ENCODE data around the gene RIT2.

The RIT2 gene

DNA sequence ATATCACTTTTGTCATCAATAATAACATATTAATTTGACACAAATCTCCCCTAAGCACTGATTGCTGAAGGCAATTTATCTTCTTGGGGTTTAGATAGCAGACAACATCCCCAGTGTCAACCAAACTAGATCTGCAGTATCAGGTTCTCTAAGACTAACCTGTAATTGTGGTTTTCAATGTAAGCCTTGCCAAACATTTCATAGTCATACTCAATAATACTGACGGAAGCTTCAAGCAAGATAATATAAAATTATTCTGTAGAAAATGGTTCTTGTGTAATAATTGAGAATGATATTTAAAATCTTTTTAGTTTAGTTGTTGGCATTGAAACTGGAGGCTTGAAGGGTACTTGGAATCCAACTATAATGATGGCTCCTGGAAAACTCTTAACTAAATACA lies 186.3 kb downstream of the RIT2 start:
- DNase-seq (ENCODE audit: low spot score), result no peak

DNA sequence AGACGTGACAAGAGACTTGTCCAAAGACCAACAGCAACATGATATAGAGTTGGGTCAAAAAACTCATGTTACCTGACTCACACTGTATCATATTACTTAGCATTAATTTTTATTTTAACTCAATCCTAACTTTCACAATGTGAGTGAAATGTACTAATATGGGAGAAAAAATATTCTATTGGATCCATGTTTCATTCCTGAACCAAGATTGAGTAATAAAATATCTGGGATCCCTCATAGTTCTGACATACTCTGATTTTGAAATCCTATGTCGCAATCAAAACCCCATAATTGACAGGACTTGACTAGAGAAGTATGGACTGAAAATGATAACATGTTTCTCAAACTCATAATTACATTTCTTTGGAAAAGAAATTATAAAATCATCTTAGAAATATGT lies 190.4 kb downstream of the RIT2 start:
- DNase-seq (ENCODE audit: low spot score), result no peak

DNA sequence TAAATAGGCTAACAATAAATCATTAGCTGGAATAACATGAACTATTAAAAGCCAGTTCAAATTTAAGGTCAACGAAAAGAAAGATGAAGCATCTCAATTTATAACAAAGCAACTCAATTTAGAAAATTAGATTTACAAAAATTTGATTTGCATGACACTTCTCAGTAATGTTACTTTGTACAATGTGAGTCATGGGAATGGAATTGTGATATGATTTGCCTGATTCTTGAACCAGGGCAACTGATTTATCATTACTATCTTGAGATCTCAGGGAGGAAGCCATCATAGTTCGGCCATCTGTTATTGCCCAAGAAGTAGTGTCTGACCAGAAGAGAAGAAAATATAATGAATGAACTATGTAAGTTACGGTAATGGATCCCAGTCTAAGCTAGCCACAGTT lies 193.1 kb downstream of the RIT2 start:
- DNase-seq (ENCODE audit: low spot score), result no peak

DNA sequence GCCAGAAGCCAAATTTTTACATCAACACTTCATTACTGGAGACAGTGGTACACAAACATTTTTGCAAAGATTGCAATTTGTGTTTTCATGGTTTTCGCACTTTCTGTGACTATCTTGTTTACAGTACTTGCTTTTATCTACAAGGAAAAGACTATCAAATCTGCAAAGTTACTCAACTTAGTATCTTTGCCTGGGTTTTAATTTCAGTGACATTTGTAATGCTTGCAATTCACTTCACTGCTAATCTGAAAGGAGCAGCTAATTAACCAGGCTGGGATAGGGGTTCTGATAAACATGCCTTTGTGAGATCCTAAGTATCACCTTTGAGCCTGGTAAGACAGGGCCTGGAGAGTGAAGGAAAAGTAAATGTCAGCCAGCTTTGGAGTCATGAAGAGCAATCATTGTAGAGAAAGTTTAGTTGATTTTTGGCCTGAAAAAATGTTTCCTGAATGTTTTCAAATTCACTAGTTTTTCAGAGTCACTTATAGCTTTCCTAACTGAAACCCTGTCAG lies 194.2 kb downstream of the RIT2 start:
- no peak for DNase-seq (ENCODE audit: low spot score)

DNA sequence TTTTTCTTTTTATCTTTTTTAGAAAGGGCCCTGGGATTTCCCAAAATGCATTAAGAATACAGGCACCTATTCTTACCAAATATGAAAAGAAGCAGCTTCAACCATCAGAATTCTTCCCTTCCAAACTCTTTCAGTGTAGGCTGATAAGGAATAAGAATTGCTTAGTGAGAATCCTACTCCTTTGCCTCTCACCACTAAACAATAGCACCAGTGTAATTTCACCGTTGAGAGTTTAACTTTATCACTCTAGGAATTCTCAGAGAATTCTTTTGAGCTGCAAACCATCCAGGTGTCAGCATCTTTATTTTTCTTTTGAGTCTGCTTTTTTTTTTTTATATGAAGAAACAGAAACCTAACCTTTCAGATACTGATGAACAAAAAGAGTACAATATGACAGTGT lies 194.9 kb downstream of the RIT2 start:
- DNase-seq (ENCODE audit: low spot score), result no peak

DNA sequence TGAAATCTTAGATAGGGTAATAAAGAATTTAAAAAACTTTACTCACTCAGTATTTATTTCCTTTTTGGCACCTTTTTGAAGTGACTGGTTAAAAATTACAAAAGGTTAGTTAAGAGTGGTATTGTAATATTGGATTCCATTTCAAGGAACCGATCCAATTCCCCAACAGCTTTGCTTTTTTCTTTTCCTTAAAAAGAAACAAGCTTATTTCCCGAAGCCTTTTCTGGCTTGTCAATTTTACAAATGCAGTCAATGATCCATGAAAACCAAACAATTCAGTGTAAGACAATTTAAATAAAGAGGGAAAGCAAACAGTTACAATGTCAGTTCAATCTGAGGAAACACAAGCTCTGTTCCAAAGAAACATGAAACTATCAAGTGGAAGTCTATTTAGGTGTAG lies 200.2 kb downstream of the RIT2 start:
- DNase-seq (ENCODE audit: low spot score), result no peak

DNA sequence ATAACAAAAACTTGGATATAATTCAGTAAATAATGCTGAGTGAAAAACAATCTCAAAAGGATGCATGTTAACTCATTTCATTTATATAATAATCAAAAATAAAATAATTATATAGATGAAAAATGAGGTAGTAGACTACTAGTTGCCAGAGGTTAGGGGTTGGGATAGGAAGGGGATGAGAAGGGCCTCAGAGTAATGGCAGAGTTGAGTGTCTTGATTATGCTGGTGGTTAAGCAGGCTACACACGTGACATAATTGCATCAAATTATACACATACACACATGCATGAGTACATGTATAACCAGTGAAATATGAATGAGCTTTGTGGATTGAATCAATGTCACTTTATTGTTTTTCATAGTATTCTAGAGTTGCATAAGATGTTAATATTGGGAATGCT lies 201.0 kb downstream of the RIT2 start:
- DNase-seq (ENCODE audit: low spot score), result no peak

DNA sequence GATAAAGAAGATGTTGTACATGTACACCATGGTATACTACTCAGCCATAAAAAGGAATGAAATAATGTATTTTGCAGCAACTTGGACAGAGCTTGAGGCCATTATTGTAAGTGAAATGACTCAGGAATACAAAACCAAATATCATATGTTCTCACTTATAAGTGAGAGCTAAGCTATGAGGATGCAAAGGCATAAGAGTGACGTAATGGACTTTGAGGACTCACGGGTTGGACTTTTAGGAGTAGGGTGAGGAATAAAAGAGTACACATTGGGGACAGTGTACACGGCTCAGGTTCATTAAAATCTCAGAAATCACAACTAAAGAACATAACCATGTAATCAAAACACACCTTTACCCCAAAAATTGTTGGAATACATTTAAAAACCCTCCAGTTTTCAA lies 206.4 kb downstream of the RIT2 start:
- no peak for DNase-seq (ENCODE audit: low spot score)

DNA sequence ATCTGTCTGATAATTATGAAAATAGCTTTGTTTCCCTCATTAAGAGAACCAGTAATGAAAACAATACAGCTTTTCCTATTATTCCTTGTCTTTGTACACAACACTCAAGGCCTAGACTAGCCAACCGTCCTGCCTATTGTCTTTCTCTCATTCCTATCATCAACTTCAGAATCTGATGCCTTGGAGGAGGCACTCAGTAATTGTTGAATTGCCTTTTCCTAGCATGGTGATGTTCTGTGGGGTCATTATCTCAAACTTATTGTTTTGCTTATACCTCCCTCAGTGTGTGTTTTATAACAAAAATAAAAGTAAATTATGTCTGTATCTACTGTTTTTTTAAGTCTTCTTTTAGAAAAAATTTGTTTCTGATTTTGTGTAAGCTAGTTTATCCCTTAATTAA lies 208.7 kb downstream of the RIT2 start:
- no peak for DNase-seq (ENCODE audit: low spot score)

DNA sequence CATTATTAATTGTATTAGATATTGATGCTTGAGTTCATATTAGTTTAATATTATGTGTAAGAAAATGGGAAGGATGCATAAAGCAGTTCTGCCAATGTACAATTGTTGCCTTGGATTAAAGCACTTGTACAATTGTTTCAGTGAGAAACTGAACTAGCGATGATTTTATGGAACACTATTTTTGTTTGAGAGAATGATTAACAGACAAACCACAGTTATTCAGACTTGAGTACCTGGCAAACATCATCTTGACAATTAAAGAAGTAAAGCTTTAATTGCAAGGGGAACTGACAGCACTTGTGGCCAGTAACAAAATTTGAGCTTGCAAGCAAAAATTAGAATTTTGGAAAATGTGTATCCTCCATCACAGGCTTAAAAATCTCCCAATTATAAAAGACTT lies 214.3 kb downstream of the RIT2 start:
- DNase-seq (ENCODE audit: low spot score), result no peak

DNA sequence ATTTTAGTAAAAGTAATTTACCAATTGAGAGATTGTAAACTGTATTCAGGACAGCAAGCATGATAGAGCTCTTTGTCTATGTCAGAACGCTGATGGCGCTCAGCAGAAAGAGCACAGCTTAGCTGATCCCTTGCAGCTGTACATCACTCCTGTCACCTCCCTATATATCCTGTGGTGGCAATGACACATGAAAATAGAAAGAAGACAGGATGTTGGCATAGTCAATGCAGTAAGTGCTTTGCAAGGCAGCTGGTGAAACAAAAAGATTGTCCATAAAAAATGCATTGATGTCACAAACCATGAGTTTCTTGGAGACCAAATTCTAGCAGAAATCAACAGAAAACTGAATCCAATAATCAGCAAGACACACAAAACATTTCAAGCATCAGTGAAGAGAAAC lies 221.5 kb downstream of the RIT2 start:
- DNase-seq (ENCODE audit: low spot score), result no peak

DNA sequence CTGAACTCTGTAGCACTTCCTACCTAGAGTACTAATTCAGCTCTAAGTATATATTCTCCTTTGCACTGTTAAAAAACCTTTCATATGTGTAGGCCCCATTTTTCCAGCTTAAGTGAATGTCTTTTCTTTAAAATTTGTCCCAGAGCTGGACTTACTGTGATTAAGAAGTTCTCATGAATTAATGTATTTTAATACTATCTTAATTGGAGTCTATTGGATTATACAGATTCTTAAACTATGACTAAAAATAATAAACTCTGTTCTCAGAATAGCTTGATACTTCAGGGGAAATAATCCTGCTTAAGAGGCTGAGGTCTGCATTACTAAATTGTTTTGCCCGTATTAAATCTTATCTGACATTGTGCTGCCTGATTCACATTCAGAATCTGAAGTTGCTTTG lies 223.3 kb downstream of the RIT2 start:
- no peak for DNase-seq (ENCODE audit: low spot score)

DNA sequence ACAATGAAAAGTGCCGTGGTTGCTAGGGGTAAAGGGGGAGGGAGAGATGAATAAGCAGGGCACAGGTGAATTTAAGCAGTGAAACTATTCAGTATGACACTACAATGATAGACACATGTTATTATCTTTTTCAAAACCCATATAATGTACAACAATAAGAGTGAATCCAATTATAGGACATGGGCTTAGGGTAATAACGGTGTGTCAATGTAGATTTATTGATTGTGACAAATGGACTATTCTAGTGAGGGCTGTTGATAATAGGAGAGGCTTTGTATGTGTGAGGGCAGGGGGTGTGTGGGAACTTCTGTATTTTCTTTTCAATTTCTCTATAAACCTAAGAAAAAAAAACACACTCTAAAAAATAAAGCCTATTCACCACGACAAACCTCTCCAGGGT lies 223.8 kb downstream of the RIT2 start:
- DNase-seq (ENCODE audit: low spot score), result no peak

DNA sequence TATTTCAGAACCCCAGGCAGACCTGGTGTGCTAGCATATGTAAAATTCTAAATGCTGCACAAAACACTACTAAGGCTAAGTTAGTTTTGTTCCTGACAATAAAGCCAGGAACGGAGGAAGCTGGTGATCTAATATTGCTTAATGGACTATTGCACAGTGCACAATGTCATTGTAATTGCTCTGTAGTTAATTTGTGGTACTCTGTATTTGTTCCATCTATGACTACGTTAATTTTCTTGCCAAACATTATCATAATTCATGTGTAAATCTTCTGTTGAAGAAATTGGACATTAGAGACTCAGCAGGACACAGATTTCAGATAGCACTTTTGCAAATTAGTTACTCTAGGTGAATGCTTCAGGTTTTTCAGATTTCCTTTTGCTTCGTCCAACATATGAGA lies 232.3 kb downstream of the RIT2 start:
- DNase-seq (ENCODE audit: low spot score), result no peak

DNA sequence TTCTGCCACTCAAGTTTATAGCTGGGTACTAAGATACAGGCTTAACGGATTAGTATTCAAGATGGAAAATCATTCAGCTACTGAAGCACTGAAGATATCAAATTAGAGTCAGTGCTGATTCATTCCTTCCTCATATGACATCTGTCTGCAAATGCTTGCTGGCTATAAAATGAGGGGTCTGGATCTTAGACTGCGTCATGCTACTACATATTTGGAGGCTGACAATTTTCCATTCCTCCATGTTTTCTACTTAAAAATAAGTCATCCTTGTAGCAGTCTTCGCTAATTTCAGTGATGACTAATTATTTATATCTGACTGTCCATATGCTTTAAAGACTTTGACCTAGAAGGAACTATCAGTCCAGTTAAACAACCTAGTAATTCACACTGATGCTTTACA lies 233.4 kb downstream of the RIT2 start:
- DNase-seq (ENCODE audit: low spot score), result no peak

DNA sequence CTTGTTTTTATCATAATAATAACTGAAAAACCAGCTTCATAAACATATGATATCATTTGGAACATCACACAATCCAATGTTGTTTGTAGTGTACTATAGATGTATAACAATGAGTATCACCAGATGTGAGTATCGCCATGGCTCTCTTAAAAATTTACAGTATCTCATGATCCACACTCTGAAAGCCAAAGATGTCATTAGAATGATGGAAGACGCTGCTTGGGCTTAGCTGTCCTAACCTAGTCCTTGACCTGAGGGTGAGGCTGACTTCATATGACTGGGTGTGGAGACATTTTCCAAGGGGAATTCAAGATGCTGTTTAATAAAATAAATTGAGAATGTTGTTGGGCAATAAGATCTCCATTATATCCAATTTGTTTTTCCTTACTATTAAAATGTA lies 242.6 kb downstream of the RIT2 start:
- DNase-seq (ENCODE audit: low spot score), result no peak

DNA sequence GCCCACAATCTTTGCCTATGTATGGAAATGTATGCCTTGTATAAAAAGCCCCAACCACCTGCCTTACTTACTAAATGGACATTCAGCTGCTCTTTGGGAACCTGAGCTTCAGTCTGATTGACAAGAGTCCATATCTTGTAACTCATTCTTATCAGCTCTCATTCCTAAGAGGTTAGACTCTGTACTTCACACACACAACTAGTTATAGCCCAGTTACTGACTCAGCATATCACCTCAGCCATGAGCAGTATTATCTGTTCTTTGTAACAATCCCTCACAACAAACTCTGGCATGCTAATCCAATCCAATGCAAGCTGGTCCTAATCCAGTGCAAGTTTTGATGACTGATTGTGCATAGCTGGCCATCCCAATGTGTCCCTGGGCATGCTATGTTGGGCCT lies 250.6 kb downstream of the RIT2 start:
- DNase-seq (ENCODE audit: low spot score), result no peak

DNA sequence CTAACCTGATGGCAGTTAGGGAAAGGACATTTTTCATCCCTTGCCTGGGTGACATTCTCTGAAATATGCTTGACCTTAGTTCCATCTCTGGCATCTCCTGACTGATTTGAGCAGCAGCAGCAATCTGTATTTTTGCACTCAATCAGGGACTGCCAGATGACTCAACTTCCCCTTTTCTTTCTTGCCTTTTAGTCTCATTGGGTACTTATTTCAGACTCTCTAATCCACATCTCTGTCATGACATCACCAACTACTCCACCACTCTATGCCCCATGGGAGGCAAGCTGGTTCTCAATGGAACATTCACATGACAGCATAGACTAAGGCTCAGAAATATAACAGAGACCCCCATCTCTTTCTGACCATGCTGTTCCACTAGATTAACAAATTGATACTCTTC lies 254.2 kb downstream of the RIT2 start:
- no peak for DNase-seq (ENCODE audit: low spot score)

DNA sequence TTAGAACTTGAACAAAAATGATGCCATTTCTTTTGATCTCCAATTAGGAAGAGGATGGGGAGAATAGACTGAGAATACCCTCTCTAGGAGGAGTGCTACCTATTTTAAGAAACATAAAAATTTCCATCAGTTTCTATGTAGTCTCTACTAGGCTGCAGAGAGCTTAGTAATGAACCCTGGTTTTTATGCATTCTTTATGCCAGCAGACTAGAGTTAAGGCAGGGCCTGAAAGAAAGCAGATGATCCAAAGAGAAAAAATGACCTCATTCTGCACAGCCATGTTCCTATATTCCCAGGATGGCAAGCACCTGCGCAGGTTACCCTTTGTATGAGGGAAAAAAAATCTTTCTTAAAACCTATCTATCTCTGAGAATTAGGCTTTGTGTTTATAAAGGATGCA lies 254.9 kb downstream of the RIT2 start:
- no peak for DNase-seq (ENCODE audit: low spot score)

DNA sequence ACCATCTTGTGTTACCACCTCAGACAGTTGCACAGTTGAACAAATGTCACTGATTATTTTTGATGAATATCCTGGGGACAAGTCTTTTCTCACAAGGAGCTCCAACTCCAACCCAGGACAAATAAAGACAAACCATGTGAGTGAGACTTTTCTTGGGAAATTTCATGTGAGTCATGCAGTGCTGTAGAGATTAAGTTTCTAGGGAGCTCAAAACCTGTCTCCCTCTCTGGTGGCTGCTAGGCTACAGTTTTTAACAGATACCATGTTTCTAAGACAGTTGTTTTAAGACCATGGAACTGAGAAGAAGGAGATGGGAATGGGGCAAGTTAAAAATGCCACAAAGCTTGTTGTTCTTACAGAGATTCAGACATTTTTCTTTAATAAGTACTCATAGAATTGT lies 255.5 kb downstream of the RIT2 start:
- no peak for DNase-seq (ENCODE audit: low spot score)

DNA sequence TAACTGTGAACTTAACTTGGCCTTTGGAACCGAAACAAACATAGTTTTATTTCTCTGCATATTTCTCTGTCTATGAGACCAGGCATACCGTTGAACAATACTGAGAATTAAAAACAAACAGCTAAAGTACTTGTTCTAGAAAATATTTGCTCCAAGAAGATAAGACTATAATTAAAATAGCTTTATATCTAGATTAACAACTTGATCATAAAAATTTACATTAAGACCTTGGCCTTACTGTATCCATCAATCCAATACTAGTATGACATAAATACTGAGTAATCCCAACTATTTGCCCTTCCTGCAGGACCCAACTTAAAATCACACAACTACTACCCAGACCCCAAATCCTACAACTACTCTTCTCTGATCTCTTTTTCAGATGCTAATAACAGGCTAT lies 260.9 kb downstream of the RIT2 start:
- DNase-seq (ENCODE audit: low spot score), result no peak

DNA sequence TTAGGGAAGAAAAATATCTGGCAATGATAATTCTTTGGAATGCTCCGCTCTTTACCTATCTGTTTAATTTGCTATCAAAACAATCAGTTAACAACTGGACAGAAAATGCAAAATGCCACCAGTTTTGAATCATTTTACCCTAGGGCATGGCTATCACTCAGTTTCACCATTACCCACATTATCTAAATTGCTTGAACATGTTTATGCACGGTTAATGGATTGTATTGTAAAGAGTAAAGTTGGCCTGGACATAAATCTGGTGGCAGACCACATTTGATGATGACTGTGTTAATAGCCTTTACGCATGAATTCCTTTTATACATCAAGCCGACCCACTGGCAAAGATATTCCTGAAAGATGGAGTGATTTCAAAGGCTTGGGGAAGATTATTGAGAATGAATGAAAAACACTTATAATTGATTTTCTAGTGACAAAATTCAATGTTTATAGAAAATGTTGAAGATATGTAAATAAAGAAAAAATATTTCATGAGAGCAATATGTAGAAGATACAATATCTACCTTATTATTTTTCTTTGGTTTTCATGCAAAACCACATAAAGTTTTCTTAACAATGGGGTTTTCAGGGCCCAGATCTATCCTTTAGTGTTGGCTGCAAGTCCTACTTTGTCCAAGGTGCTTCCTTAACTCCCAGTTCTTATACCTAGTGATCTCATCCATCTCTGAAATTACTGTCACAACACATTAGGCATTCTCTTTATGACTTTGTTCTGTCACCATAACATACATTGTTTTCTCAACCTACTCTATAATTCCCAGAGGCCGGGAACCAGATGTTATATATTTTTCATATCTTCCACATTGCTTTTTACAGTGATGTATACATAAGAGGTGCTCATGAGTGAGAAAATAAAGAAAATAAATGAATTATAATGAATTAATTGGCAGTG lies 265.1 kb downstream of the RIT2 start:
- no peak for DNase-seq (ENCODE audit: low spot score)

DNA sequence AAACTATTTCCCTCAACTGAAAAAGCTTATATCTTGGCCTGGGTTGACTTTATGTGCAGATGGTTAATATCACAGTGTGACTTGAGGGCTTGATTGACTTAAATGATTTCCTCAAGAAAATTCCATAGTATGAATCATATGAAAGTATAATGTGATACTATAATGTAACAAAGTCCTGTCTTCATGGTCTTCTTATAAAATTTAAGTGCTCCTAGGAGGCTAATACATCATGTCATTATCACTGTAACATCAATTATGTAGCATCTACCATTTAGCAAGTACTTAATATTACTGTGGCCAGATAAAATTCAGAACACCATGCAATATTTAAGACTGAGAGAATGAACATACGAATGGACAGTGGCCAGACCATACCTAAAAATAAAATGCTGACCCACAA lies 276.1 kb downstream of the RIT2 start:
- no peak for DNase-seq (ENCODE audit: low spot score)

DNA sequence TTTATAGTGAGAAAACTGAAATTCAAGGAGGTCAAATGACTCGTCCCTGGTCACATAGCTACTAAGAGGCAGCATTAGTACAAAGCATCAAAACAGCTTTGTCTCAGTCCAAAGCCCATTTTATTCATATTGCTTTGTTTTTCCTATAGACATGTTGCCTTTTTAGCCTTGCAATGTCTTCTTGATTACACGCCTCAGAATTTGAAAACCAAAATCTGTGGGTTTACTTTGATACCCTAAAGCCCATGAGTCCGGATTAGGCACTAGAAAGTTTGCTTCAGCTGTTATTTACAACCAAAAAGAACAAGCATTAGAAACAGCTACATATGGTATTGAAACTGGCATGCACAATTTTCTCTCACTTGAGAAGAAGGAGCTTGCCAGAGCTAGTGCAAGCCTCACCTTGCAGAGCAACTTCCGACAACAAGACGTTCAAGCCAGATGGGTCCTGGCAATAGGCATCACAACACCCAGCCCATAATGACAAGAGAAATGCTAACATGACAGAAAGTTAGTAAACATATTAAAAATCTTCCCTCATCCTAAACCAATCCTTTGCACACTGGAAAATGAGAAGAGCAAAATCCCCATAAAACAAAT lies 276.8 kb downstream of the RIT2 start:
- no peak for DNase-seq (ENCODE audit: low spot score)

Measured in left forelimb (tissue), 1 donor.